Tibial nerve (tissue), 4 donors: ENCODE results near the gene GMDS. TPM values are rescaled to one million over a fixed set of nuclear protein-coding genes. Genes with fewer than 3 reads are reported as not detected.

Experiments used
- DNase-seq, 2 donors: peaks; one replicate each; pipeline ENCODE4 v3.0.0-alpha.2; 2019; ENCODE audit warnings: low spot score in 2 of 2
- H3K27ac ChIP-seq, 4 donors: fragments of 200-600 bp; sonication (generic) in 3 of 4; one replicate each; pipeline ENCODE4 v1.5.1; 2017 to 2019; ENCODE audit warnings: mild to moderate bottlenecking in 1 of 4
- H3K27me3 ChIP-seq, 2 donors: fragments of 200-600 bp; sonication (generic) in 1 of 2; one replicate each; pipeline versions ENCODE4 v1.5.1 to v1.6.0; 2017 to 2019
- H3K36me3 ChIP-seq, 3 donors: fragments of 200-600 bp; sonication (generic); one replicate each; pipeline ENCODE4 v1.5.1; 2018 to 2019
- H3K4me1 ChIP-seq, 4 donors: fragments of 200-600 bp; sonication (generic) in 3 of 4; one replicate each; pipeline ENCODE4 v1.5.1; 2017 to 2019
- H3K4me3 ChIP-seq, 4 donors: fragments of 200-600 bp; sonication (generic) in 3 of 4; one replicate each; pipeline ENCODE4 v1.5.1; 2017 to 2019; ENCODE audit warnings: mild to moderate bottlenecking in 1 of 4, moderate library complexity in 1 of 4
- H3K9me3 ChIP-seq, 4 donors: fragments of 200-600 bp; sonication (generic) in 3 of 4; one replicate each; pipeline ENCODE4 v1.5.1; 2017 to 2019
- EP300 ChIP-seq, 2 donors: sonication (generic); formaldehyde crosslinking; IDR thresholded peaks; one replicate each; pipeline ENCODE4 v1.6.1; 2017; ENCODE audit warnings: antibody characterized with exemption in 2 of 2, mild to moderate bottlenecking in 1 of 2
- POLR2A ChIP-seq, 2 donors: fragments of 450-650 bp; IDR thresholded peaks; one replicate each; pipeline ENCODE4 v1.6.1; 2017; ENCODE audit warnings: antibody characterized with exemption in 2 of 2, mild to moderate bottlenecking in 2 of 2, moderate library complexity in 2 of 2
- WGBS, 2 donors: methylation state at CpG; one replicate each; pipeline ENCODE4 v1.1.5; 2018; 5-methylcytosine and 5-hydroxymethylcytosine counted together
- total RNA-seq, 4 donors: library from RNA; depleted of rRNA; stranded (reverse); fragments of >200 nt; gene quantifications; one replicate each; pipeline ENCODE4 v1.1.0, GENCODE V29; 2016
- TF ChIP-seq, protein P1 (sequence below), 5 experiments: fragments of 200-600 bp in 3 of 5; fragments of 450-650 bp in 2 of 5; sonication (generic) in 3 of 5; IDR thresholded peaks; one replicate each; pipeline ENCODE4 v1.5.1; 2016 to 2019; ENCODE audit warnings: antibody characterized with exemption in 5 of 5, mild to moderate bottlenecking in 3 of 5, moderate library complexity in 2 of 5

Gene GMDS
- total RNA-seq, 4 donors from 2014 or later, result 14.9 to 46.5 (median 32.8) TPM

DNA sequence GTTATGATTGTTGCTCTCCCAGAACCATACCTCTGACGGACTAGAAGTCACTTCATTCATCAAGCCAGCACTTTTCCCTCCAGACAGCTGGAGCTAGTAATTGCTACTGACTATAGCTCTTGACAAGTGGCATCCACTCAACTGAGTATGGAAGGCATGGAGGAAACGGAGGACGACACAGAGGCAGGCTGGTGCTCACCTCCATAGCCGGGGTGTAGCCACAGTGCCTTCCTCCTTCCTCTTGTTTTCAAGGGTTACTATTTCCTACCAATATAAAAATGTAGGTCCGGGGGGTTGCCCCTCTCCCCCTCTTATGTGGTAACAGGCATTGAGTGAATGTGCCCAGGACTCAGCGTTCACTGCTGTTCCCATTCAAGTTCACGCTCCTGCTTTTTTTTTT is 659.1 kb downstream of the GMDS start:
- 85 to 94% methylated on average over 7 of the region's 7 CpGs for WGBS, 2 donors
- Histone ChIP-seq H3K36me3 (no peaks in the 10 kb centered on the region), H3K9me3 (no peaks in the 10 kb centered on the region), H3K27ac (no peak overlapping the region), H3K4me3 (no peak overlapping the region), H3K4me1 (no peaks in the 10 kb centered on the region), H3K27me3 (peaks cover 0 to 10% of the 10 kb centered on the region in 2 donors)
- TF ChIP-seq POLR2A (IDR thresholded peaks at IDR 0.05), result no peak
- TF ChIP-seq, protein P1, sequence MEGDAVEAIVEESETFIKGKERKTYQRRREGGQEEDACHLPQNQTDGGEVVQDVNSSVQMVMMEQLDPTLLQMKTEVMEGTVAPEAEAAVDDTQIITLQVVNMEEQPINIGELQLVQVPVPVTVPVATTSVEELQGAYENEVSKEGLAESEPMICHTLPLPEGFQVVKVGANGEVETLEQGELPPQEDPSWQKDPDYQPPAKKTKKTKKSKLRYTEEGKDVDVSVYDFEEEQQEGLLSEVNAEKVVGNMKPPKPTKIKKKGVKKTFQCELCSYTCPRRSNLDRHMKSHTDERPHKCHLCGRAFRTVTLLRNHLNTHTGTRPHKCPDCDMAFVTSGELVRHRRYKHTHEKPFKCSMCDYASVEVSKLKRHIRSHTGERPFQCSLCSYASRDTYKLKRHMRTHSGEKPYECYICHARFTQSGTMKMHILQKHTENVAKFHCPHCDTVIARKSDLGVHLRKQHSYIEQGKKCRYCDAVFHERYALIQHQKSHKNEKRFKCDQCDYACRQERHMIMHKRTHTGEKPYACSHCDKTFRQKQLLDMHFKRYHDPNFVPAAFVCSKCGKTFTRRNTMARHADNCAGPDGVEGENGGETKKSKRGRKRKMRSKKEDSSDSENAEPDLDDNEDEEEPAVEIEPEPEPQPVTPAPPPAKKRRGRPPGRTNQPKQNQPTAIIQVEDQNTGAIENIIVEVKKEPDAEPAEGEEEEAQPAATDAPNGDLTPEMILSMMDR (IDR thresholded peaks at IDR 0.05), result no peak
- no peak for TF ChIP-seq EP300 (IDR thresholded peaks at IDR 0.05)
- DNase-seq, result no peak

- H3K4me1 ChIP-seq, result no peaks in the 10 kb centered on the region
- H3K9me3 ChIP-seq, result no peaks in the 10 kb centered on the region
- H3K27me3 ChIP-seq, result peaks cover 0 to 10% of the 10 kb centered on the region in 2 donors
- TF ChIP-seq, protein P1 (IDR thresholded peaks at IDR 0.05), result no peak
- TF ChIP-seq POLR2A (IDR thresholded peaks at IDR 0.05) (no peak), EP300 (IDR thresholded peaks at IDR 0.05) (no peak)
- 84 to 90% methylated on average over 12 of the region's 12 CpGs for WGBS, 2 donors
- no peak for DNase-seq
- H3K27ac ChIP-seq, result no peak overlapping the region
- H3K4me3 ChIP-seq, result no peak overlapping the region
- H3K36me3 ChIP-seq, result no peaks in the 10 kb centered on the region
These were observed 659.7 kb downstream of the GMDS start for GRCh38 chr6:1585669-1586049.

DNA sequence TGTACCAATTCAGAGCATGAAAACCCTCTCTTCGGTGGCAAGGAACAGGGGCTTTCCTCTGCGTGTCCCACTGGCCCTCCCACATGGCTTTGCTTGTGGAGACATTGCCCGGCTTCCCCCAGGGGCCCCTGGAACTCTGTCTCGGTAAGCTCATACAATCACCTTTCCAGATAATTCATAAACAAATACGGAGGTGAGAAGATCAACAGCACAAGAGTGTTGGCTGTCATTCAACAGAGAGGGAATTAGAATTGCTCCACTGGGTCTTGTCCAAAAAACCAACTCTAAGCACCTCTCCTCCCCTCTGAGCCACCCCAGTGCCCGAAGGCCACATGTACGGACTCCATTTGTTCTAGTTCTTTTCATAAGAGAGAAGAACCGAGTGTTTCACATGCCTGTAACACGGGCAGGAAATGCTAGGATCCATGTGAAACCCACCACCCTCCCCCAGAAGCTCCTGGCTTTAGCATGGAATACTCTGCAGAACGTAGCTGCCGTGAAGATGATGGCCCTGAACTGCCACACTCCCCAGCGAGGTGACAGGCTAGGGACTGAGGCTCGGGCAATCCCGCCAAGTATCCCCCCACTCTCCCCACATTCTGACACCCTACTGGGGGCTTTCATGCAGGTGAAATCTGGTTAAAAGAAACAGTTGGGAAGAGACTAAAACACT is 660.3 kb downstream of the GMDS start:
- Histone ChIP-seq H3K4me3 (no peak overlapping the region), H3K36me3 (no peaks in the 10 kb centered on the region), H3K27ac (no peak overlapping the region), H3K4me1 (no peaks in the 10 kb centered on the region), H3K9me3 (no peaks in the 10 kb centered on the region), H3K27me3 (peaks cover 0 to 10% of the 10 kb centered on the region in 2 donors)
- WGBS, 2 donors, result 83 to 85% methylated on average over 14 of the region's 14 CpGs
- no peak for DNase-seq
- TF ChIP-seq EP300 (IDR thresholded peaks at IDR 0.05) (no peak), POLR2A (IDR thresholded peaks at IDR 0.05) (no peak)
- TF ChIP-seq, protein P1 (IDR thresholded peaks at IDR 0.05), result no peak

- no peaks in the 10 kb centered on the region for H3K4me1 ChIP-seq
- WGBS, 2 donors, result 86 to 92% methylated on average over 5 of the region's 5 CpGs
- DNase-seq, result no peak
- TF ChIP-seq, protein P1 (IDR thresholded peaks at IDR 0.05), result no peak
- TF ChIP-seq EP300 (IDR thresholded peaks at IDR 0.05) (no peak), POLR2A (IDR thresholded peaks at IDR 0.05) (no peak)
- no peaks in the 10 kb centered on the region for H3K9me3 ChIP-seq
- H3K27ac ChIP-seq, result no peak overlapping the region
- H3K4me3 ChIP-seq, result no peak overlapping the region
- H3K36me3 ChIP-seq, result no peaks in the 10 kb centered on the region
- H3K27me3 ChIP-seq, result no peaks in the 10 kb centered on the region
These were observed 661.3 kb downstream of the GMDS start for GRCh38 chr6:1584146-1584545.

DNA sequence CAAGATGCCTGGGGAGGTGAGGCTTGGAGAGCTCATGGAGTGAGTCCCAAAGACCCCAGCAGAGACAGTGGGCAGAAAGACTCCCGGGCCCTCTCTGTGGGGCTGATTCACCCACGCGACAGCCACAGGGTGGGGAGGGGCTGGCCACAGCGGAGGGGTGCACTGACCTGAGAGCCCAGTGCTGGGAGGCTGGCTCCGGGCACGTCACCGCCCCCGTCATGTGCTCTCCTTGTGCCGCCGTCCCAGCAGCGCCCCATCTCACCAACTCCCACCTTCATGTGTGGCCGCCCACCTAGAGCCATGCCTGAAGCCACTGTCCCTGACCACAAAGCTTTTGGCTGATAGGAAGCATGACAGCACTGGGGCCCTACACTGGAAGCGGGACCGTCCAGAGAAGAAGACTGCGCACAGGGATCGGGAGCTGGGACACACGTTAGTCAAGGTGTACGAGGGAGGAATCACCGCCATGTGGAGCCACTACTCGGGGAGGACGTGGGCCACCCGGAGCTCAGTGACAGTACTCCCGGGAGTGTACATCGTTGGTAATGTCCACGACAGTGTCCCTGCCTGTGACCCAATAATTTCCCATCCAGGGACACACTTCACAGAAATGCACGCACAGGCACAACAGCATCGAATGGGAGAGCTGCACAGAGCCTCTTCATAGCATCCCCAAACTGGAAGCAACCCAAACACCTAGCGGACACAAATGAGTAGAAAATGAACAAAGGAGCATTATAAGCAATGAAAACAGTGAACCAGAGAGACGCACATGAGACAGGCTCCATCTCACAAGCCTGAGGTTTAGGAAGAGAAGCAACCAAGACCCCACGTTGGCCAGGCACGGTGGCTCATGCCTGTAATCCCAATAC is 664.0 kb downstream of the GMDS start:
- WGBS, 2 donors, result 81 to 88% methylated on average over 31 of the region's 31 CpGs
- Histone ChIP-seq H3K4me3 (no peak overlapping the region), H3K36me3 (no peaks in the 10 kb centered on the region), H3K27me3 (no peaks in the 10 kb centered on the region), H3K4me1 (peaks cover 0 to 3% (median 0%) of the 10 kb centered on the region in 4 donors), H3K9me3 (no peaks in the 10 kb centered on the region), H3K27ac (no peak overlapping the region)
- TF ChIP-seq EP300 (IDR thresholded peaks at IDR 0.05) (no peak), POLR2A (IDR thresholded peaks at IDR 0.05) (no peak)
- no peak for DNase-seq
